ENCODE data around the gene ETV4.

Gene ETV4

GRCh38 chr17:43583332-43583731 is 37.2 kb upstream of the ETV4 start:
- Histone ChIP-seq H3K27ac (no peak overlapping the region), H3K4me2 (no peak overlapping the region), H2AFZ (ENCODE audit: low read depth) (no peak overlapping the region), H3K36me3 (ENCODE audit: insufficient read depth) (no peaks in the 10 kb centered on the region), H3K27me3 (ENCODE audit: insufficient read depth, low read depth) (no peaks in the 10 kb centered on the region; the same call in 1 of the 2 replicates), H4K20me1 (ENCODE audit: insufficient read depth) (no peaks in the 10 kb centered on the region), H3K4me1 (ENCODE audit: low read depth, poor library complexity, severe bottlenecking) (peaks cover 13% of the 10 kb centered on the region), H3K79me2 (ENCODE audit: insufficient read depth, low read depth) (no peaks in the 10 kb centered on the region), H3K9ac (no peak overlapping the region), H3K4me3 (IDR thresholded peaks at IDR 0.05; ENCODE audit: insufficient read depth, low read depth, low read length) (no peak overlapping the region)
- TF ChIP-seq CTCF (conservative IDR thresholded peaks at IDR 0.05; ENCODE audit: low read depth, low read length): no peak

GRCh38 chr17:43581613-43582012 is 35.5 kb upstream of the ETV4 start:
- Histone ChIP-seq H3K27me3 (ENCODE audit: insufficient read depth, low read depth) (no peaks in the 10 kb centered on the region; the same call in 1 of the 2 replicates), H3K27ac (no peak overlapping the region), H3K4me1 (ENCODE audit: low read depth, poor library complexity, severe bottlenecking) (peaks cover 16% of the 10 kb centered on the region), H3K9ac (no peak overlapping the region), H4K20me1 (ENCODE audit: insufficient read depth) (no peaks in the 10 kb centered on the region), H3K36me3 (ENCODE audit: insufficient read depth) (no peaks in the 10 kb centered on the region), H3K4me3 (IDR thresholded peaks at IDR 0.05; ENCODE audit: insufficient read depth, low read depth, low read length) (no peak overlapping the region), H3K79me2 (ENCODE audit: insufficient read depth, low read depth) (no peaks in the 10 kb centered on the region), H3K4me2 (no peak overlapping the region), H2AFZ (ENCODE audit: low read depth) (no peak overlapping the region)
- no peak for TF ChIP-seq CTCF (conservative IDR thresholded peaks at IDR 0.05; ENCODE audit: low read depth, low read length)

- no peaks in the 10 kb centered on the region for H4K20me1 ChIP-seq (ENCODE audit: insufficient read depth)
- no peaks in the 10 kb centered on the region for H3K79me2 ChIP-seq (ENCODE audit: insufficient read depth, low read depth)
- H3K9ac ChIP-seq: no peak overlapping the region
- no peak for TF ChIP-seq CTCF (conservative IDR thresholded peaks at IDR 0.05; ENCODE audit: low read depth, low read length)
- no peak overlapping the region for H3K27ac ChIP-seq
- no peaks in the 10 kb centered on the region for H3K36me3 ChIP-seq (ENCODE audit: insufficient read depth)
- H2AFZ ChIP-seq (ENCODE audit: low read depth): no peak overlapping the region
- no peaks in the 10 kb centered on the region; the same call in 1 of the 2 replicates for H3K27me3 ChIP-seq (ENCODE audit: insufficient read depth, low read depth)
- H3K4me3 ChIP-seq (IDR thresholded peaks at IDR 0.05; ENCODE audit: insufficient read depth, low read depth, low read length): no peak overlapping the region
- H3K4me2 ChIP-seq: no peak overlapping the region
- peaks cover 20% of the 10 kb centered on the region for H3K4me1 ChIP-seq (ENCODE audit: low read depth, poor library complexity, severe bottlenecking)
Measured at GRCh38 chr17:43581130-43581529, 35.0 kb upstream of the ETV4 start.

GRCh38 chr17:43579566-43580140 is 33.5 kb upstream of the ETV4 start:
- Histone ChIP-seq H3K36me3 (ENCODE audit: insufficient read depth) (no peaks in the 10 kb centered on the region), H3K9ac (no peak overlapping the region), H3K4me2 (no peak overlapping the region), H3K27ac (no peak overlapping the region), H3K27me3 (ENCODE audit: insufficient read depth, low read depth) (no peaks in the 10 kb centered on the region; the same call in 1 of the 2 replicates), H2AFZ (ENCODE audit: low read depth) (0 out of 2 replicates have a peak overlapping the region, but pooled peaks have one; percentile 58), H3K4me1 (ENCODE audit: low read depth, poor library complexity, severe bottlenecking) (peaks cover 28% of the 10 kb centered on the region), H3K79me2 (ENCODE audit: insufficient read depth, low read depth) (no peaks in the 10 kb centered on the region), H3K4me3 (IDR thresholded peaks at IDR 0.05; ENCODE audit: insufficient read depth, low read depth, low read length) (no peak overlapping the region), H4K20me1 (ENCODE audit: insufficient read depth) (no peaks in the 10 kb centered on the region)
- no peak for TF ChIP-seq CTCF (conservative IDR thresholded peaks at IDR 0.05; ENCODE audit: low read depth, low read length)

Measured in KMS-11 (cell line).